Stimulated activated naive CD4-positive, alpha-beta T cell (primary cell): ENCODE measurements around the gene EHBP1.
A peak's percentile ranks its signal among the peaks of the same experiment; 100 is the strongest.
"Not testable (repeated sequence)": the region's sequence is repeated elsewhere in the genome, so short reads cannot be mapped to it uniquely, and the experiment has no call there.

Experiments
- DNase-seq, 6 experiments: peaks; one replicate each; lab custom pipeline; 2025; lab: John Stamatoyannopoulos, UW

EHBP1 gene

DNA sequence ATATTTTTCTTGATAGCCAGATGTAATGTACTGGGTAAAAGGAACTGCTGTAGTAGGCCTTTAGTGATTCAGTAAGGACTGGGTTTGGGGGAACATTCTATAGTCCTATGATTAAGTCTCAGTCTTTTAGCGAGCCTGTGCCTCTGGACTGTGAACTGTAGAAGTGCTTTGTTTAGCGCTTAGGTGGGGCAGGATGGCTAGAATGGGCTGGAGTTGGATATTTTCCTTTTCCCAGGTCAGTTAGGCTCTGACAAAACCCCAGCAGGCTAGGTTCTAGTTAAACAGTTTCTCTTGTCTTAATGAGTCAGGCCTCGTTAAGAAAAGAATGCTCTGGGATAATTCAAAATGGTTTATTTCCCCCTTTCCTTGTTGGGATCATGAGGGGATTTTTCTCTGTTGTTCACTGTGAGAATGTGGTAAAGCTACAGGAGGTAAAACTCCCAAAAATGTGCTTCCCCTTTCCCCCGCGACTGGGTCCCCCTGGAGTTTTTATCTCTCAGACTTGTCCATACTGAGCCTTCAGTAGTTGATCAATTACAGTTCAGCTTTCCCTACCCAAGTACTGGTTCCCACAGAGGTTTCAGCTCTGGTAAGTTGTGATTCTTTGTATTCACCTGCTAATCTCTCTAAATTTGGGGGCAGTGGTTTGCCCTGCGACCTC is 31.5 kb downstream of the EHBP1 start:
- no peak for DNase-seq

DNA sequence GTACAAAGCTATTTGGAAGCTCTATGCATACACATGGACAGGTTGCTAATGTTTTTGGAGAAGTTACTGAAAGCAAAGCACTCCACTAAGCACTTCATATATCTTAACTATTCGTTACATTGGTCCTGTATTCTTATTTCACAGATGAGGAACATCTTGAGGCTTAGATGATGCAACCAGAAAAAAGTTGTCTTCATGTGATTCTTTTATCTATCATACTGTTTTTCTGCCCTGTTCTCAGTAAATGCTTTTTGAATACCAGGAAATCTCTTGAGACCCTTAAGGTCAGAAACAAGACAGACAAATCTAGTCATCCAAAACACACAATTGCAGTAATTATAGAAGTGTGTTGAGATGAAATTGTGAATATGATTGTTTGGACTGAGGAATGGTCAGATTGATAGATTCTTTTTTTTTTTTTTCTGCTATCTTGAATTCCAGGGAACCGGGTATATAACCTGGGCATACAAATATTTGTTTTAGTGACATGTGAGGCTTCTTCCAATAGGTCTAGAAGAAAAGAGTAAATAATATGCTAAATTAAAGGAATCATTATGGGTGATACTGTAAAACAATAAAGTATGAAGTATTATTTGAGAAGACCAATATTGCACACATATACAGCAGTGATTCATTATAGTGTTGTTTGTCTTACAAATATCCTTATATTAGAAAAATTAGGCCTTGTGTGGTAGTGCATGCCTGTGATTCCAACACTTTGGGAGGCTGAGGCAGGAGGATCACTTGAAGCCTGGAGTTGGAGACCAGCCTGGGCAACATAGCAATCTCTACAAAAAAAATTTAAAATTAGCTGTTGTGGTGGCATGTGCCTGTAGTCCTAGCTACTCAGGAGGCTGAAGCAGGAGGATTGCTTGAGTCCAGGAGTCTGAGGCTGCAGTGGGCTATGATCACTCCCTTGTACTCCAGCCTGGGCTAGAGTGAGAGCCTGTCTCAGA is 33.7 kb downstream of the EHBP1 start:
- DNase-seq: no peak

DNA sequence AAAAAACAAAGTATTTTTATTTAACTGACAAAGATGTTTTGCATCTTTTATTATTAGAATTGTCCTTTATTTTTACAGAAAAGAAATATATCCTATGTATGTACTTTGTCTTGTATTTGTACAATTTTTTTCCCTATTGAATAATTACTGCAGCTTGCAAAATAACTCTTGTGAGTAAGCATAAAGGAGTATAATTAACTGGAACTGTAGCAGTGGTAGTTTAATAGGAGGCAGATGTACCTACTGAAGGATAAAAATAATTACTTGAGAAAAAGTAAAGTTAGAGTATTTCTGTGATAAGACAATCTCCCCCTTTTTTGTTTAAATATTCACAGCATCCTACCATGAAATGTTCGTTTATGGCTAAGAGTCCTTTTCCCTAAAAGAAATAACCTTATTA is 34.7 kb downstream of the EHBP1 start:
- no peak for DNase-seq

DNA sequence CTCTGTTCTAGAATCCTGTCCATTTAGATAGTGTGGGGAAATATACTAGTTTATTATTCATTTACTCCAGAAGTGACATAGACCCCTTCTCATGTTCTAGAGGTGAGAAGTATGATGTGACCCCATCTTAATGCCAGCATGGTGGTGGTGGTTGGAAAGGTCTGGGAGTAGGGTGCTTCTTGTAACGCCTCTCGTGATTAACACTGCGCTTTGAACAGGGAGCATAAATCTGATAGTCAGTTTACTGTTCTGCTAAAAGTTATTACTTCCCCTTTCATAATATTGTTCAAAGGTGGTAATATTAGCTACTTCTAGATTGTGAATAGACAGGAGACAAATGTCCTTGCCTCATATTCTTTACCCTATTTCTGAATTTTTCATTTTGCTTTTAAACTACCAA is 35.6 kb downstream of the EHBP1 start:
- no peak for DNase-seq

DNA sequence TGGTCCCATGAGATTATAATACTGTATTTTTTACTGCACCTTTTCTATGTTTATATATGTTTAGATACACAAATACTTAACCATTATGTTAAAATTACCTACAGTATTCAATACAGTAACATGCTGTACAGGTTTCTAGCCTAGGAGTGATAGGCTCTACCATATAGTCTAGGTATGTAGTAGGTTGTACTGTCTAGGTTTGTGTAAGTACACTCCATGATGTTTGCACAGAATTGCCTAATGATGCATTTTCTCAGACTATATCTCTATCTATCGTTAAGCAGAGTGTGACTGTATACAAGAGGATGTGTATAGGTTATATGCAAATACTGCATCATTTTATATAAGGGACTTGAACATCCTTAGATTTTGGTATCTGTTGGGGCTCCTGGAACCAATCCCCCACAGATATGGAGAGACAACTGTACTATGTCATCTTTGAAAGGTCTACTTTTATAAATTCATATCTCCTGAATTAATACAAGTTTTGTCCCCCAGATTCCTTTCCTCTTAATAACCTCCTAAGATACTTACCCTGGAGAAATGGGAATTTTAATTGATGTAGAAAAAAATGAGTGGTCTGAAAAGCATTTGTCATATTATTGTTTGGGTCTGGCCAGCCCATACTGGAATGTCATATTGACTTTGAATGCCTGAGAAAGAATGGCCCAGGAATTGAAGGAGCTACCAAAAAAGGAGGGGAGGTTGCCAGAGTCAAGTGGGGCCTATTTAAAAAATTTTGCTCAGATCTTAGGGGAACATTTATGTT is 36.6 kb downstream of the EHBP1 start:
- DNase-seq: no peak

DNA sequence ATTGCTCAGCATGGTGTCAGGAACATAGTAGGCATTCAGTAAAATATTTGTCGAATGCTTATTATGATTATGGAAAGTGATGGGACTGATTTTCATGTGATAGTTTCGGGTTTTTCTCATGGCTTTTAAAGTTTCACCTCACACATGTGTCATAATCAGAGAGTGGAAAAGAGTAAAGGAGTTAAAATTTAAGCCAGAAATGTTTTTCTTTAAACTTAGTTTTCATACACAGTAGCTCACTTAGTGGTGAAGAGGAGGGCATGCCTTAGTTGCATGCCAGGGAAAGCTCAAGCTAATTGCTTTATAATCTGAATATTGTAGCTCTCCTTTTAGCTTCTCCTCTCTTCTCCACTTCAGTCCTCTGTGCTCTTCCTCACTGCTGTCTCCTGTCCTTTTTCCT is 38.0 kb downstream of the EHBP1 start:
- DNase-seq: no peak

DNA sequence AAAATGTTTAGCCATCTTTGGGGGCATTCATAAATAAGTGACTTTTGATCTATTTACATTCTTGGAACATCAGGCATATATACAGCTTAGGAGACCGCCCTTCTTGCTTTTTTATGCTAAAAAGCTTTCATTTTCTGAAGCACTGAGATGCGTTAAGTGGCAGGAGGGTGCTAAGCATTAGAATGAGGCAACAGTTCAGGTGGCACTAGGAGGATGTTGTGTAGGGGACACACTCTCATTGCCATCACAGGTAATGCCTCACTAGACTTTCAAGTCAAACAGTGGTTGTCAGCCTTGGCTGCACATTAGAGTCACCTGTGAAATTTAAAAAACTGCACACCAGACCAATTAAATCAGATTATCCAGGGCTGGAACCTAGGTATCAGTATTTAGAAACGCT is 39.1 kb downstream of the EHBP1 start:
- DNase-seq: no peak

DNA sequence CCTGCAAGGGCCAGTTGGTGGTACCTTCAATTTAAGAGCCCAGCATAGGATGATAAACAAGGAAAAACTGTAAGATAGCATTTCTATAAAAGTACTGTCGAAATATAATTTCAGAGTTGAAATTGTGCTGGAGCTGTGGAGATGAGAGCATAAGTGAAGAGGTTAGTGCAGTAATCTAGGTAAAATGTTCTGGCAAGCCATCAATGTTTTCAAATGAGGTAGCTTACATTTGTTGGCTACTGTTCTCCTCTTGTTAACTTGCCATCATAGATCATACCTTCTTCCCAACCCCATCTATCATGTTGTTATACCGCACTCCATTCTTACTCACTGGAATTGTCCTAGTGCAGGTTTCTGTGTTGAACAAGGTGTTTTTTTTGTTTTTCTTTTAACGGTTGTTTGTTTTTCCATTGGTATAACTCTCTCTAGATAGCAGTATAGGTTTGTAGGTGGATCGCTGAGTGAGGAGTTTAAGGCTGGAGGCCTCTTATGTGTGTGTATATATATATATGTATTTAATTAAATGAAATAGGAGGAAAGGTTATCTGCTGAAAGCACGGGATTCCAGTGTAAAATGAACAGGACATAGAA is 40.5 kb downstream of the EHBP1 start:
- no peak for DNase-seq

DNA sequence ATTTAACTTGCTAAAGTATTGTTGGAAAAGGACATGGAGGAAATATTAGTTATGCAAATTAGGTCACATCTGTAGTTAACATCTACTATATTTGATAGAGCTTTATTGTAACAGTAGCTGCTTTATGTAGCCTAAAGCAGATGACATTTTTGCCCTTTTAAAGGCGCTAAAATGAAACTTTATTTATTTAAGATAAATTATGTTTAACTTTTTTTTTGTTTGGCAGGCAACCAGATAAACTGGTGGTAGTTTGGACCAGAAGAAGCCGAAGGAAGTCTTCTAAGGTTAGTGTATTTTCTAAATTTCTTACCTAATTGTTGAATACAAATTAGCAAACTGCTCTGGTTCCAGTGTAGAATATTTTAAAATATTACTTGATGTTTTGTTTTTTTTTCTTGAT is 41.7 kb downstream of the EHBP1 start:
- DNase-seq: no peak

DNA sequence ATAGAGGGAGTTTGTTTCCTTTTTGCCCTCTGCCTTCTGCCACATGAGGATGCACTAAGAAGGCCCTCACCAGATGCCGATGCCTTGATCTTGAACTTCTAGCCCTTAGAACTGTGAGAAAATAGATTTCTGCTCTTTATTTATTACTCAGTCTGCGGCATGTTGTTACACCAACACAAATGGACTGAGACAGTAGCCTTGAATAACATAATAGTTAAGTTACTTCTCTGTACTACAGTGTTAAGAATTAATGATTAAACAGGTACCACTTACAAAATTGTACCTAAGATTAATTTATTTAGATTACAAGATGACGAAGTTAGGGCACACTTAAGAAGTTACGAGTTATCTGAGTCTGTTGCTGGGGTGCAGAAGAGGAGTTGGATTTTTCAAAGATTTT is 42.4 kb downstream of the EHBP1 start:
- DNase-seq: no peak

DNA sequence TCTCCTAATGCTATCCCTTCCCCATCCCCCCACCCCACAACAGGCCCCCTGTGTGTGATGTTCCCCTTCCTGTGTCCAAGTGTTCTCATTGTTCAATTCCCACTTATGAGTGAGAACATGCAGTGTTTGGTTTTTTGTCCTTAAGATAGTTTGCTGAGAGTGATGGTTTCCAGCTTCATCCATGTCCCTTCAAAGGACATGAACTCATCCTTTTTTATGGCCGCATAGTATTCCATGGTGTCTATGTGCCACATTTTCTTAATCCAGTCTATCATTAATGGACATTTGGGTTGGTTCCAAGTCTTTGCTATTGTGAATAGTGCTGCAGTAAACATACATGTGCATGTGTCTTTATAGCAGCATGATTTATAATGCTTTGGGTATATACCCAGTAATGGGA is 43.6 kb downstream of the EHBP1 start:
- DNase-seq: not testable (repeated sequence)

DNA sequence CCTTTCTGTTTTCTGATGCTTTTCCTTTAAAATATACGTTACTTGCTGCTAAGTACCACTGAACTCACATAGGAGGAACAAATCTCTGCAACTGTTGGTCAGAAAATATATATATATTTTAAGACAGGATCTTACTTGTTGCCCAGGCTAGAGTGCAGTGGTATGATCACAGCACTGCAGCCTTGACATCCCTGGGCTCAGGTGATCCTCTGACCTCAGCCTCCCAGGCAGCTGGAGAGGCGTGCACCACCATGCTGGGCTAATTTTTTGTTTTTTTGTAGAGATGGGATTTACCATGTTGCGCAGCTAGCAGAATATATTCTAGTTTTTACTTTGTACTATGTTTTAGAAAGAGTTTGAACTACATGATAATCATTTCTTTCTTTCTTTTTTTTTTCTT is 51.5 kb downstream of the EHBP1 start:
- no peak for DNase-seq

DNA sequence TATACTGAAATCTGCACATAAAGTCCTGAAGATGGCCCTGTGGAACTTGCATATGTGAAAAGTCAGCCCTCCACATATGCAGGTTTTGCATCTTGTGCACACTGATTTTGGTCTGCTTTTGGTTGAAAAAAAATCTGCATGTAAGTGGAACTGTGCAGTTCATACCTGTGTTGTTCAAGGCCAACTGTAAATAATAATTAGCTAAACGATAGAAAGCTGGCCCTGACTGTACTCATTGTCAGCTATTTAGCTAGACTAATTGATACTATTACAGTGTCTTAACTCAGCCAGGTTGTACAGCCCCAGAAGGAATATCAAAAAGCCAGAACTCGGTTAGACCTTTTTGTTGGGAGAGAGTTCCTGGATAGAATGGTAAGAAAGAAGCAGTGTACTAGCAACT is 54.5 kb downstream of the EHBP1 start:
- DNase-seq: no peak

DNA sequence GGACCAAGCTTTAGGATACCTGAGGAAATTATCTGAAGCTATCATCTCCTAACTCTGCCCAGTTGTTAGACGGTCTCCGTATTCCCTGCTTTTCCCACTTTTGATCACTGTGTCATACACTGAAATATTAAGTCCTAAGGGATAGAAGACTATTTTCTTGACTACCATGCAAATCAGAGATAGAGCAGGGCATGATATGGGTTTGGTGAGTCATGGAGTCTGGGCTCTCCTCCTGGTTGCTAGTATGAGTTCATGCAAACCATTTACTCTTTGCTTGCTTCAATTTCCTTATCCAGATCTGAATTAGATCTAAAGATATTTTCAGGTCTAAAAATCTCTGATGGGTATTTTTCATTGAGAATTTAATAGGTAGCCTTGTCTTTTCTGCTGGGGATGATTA is 55.0 kb downstream of the EHBP1 start:
- no peak for DNase-seq

DNA sequence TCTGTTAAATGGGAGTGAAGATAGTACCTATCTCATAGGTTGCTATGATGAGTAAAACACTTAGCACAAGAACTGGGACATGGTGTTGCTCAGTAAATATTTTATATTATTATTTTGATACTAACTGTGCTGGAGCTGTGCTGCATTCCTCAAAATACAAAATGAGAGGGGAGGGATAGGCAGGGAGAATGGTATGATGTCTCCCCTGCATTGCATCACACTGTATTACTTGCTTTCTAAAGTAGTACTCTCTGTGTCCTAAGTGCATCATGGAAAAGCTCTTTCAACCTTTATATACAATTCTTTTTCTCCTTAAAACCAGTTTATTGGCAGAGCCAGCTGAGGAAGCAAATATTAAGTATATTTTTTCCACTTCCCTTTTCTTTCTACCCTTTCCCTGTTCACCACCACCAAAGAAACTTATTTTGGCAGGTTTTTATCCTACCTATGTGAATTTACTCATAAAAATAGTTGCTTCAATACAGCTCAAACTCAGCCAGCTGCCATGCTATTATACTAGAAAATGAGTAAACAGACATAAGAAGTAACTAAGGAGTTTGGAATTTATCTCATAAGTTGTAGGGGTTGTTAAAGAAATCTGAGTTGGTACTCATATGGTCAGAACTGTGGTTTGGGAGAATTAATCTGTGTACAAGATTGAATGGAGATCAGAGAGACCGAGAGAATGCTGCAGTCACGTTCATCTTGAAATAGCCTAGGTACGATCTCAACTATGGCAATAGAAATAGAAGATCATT is 60.3 kb downstream of the EHBP1 start:
- no peak for DNase-seq

DNA sequence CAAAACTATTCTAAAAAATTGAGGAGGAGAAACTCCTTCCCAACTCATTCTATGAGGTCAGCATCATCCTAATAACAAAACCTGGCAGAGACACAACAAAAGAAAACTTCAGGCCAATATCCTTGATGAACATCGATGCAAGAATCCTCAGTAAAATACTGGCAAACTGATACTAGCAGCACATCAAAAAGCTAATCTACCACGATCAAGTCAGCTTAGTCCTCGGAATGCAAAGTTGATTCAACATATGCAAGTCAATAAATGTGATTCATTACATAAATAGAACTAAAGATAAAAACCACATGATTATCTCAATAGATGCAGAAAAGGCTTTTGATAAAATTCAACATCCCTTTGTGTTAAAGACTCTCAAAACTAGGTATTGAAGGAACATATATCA is 63.1 kb downstream of the EHBP1 start:
- no peak for DNase-seq

DNA sequence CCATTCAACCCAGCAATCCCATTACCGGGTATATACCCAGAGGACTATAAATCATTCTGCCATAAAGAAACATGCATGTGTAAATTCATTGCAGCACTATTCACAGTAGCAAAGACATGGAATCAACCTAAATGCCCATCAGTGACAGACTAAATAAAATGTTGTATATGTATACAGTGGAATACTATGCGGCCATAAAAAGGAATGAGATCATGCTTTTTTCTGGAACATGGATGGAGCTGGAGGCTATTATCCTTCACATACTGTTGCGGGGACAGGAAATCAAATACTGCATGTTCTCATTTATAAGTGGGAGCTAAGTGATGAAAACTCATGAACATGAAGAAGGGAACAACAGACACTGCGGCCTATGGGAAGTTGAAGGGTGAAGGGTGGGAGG is 65.1 kb downstream of the EHBP1 start:
- no peak for DNase-seq

DNA sequence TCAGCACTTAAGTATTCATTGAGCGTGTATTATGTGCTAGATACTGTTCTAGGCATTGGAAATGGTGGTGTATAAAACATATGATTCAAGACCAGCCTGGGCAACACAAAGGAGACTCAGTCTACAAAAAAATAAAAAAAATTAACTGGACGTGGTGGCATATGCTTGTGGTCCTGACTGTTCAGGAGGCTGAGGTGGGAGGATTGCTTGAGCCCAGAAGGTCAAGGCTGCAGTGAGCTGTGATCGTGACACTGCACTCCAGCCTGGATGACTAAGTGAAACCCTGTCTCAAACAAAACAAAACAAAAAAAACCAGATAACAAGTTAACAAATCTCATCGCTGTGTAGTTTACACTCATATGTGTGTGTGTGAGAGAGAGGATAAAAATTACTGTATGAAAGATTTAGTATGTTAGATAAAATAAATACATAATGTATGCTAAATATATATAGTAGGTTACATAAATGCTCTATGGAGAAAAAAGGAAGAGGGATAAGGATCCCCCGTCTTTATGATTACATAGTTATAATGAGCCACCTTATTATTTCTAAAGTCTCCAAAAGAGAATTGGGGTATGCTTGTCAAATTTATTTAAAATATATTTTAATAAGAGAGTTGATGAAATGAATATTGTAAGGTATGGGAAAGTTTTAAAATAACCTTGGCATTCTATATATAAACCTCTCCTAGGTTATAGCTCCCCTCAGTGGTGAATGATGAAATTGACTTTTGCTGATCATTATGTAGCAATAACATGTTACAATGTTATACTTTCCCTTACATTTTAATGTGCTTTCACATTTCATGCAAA is 69.2 kb downstream of the EHBP1 start:
- DNase-seq: peak in 2 of 6 experiments; percentile 22 to 35

DNA sequence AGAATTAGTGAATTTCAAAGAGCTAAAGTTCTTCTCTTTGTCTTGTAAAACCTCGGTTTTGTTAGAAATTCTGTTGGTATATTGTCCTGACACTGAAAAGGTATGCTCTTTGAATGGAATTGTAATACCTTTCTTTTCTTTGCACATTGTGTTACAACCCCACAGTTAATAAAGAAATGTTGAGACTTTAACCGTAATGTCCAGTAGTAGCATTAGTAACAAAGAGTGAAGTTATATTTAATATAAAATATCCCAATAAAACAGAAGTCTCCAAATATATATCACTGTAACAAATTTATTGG is 69.8 kb downstream of the EHBP1 start:
- no peak for DNase-seq

DNA sequence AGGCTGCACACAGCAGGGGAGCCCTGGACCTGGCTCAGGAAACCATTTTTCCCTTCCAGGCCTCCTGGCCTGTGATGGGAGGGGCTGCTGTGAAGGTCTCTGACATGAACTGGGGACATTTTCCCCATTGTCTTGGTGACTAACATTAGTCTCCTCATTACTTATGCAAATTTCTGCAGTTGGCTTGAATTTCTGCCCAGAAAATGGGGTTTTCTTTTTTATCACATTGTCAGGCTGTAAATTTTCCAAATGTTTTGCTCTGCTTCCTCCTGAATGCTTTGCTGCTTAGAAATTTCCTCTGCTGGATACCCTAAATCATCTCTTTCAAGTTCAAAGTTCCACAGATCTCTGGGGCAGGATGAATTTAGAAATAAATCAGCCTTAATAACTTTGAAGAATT is 78.2 kb downstream of the EHBP1 start:
- DNase-seq: no peak

DNA sequence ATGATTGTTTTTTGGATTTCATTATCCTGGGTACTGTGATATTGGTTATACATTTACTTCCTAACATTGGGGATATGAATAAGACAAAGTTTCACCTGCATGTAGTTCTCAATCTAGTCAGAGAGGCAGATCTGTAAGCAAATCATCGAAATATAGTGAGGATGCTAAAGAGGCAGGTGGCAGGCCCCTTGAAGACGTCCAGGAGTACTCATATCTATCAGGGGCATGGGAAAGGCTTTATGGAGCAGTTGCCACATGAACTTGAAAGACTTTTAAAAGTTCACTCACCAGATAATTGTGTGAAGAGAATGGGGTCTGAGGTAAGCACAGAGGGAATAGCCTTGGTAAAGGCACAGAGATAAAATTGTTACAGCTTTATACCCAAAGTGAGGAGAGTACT is 78.8 kb downstream of the EHBP1 start:
- no peak for DNase-seq
